Stimulated activated naive B cell treated with anti-CD40 and anti-IgM and Interleukin-4, amounts not matched to agents 10 μg/mL and 1 μg/mL and 100 μg/mL, for 72 hours (primary cell): Measurements from ENCODE around the gene OR4K2.

Experiments
- ATAC-seq, 2 donors: fragments of 150-1000 bp; cut with Tn5 transposase; replicated peaks; 2 replicates each; pipeline ENCODE4 v1.10.0; 2021; ENCODE audit warnings: moderate library complexity in 1 of 2
- DNase-seq: peaks from one replicate; pipeline ENCODE4 v3.0.0; 2021
- H3K27ac Mint-ChIP-seq: one replicate; pipeline ENCODE4 v1.8.0; 2022; ENCODE audit warnings: mild to moderate bottlenecking, mixed read lengths
- H3K27me3 Mint-ChIP-seq, 2 donors: one replicate each; pipeline ENCODE4 v1.8.0; 2022; ENCODE audit warnings: mixed read lengths in 2 of 2
- H3K36me3 Mint-ChIP-seq, 2 donors: one replicate each; pipeline ENCODE4 v1.8.0; 2022; ENCODE audit warnings: mixed read lengths in 2 of 2, mild to moderate bottlenecking in 1 of 2
- H3K4me1 Mint-ChIP-seq, 2 donors: one replicate each; pipeline ENCODE4 v1.8.0; 2022; ENCODE audit warnings: mixed read lengths in 2 of 2, mild to moderate bottlenecking in 1 of 2
- H3K4me3 Mint-ChIP-seq, 2 donors: one replicate each; pipeline ENCODE4 v1.8.0; 2022; ENCODE audit warnings: mild to moderate bottlenecking in 2 of 2, mixed read lengths in 2 of 2, moderate library complexity in 1 of 2
- H3K9me3 Mint-ChIP-seq, 2 donors: one replicate each; pipeline ENCODE4 v1.8.0; 2022; ENCODE audit warnings: mixed read lengths in 2 of 2, mild to moderate bottlenecking in 1 of 2

The OR4K2 gene

GRCh38 chr14:19917955-19918518 is 43.1 kb downstream of the OR4K2 start:
- Mint-ChIP-seq H3K36me3 (no peaks in the 10 kb centered on the region), H3K9me3 (no peaks in the 10 kb centered on the region), H3K27me3 (no peaks in the 10 kb centered on the region), H3K4me3 (no peak overlapping the region), H3K27ac (no peak overlapping the region), H3K4me1 (no peaks in the 10 kb centered on the region)
- no peak for ATAC-seq
- no peak for DNase-seq

DNA sequence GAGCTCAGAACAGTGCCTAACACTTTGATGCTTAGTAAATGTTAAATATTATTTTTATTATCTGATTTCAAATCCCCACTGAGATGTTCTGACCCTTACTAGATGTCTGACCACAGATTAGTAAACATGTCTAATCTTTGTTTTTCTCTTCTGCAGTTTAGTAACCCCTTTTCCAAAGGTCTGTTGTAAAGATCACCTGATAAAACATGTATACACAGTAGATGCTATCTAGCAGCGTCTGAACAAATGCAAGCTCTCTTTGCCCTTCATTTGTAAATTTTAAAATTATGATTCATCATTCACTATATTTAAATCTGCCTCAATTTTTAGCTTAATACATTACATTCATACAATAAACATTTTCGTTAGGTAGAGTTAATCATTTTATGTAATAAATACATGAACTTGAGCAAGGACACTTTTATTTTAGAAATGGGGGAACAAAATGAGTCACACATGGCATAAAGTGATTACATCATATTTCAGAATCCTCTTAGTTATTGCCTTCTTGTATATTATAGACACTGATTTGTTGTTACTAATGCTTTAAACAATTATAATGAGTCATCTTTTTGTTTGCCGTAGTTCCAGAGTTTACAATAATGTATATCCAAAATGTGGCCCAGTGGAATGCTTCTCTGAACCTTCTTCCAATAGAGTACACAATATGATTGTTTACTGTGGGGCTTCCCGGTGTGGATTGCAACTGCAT is 43.8 kb downstream of the OR4K2 start:
- no peak overlapping the region for H3K4me3 Mint-ChIP-seq
- no peaks in the 10 kb centered on the region for H3K27me3 Mint-ChIP-seq
- no peaks in the 10 kb centered on the region for H3K9me3 Mint-ChIP-seq
- H3K4me1 Mint-ChIP-seq, result no peaks in the 10 kb centered on the region
- H3K36me3 Mint-ChIP-seq, result no peaks in the 10 kb centered on the region
- no peak overlapping the region for H3K27ac Mint-ChIP-seq
- ATAC-seq (no peak), DNase-seq (no peak)

DNA sequence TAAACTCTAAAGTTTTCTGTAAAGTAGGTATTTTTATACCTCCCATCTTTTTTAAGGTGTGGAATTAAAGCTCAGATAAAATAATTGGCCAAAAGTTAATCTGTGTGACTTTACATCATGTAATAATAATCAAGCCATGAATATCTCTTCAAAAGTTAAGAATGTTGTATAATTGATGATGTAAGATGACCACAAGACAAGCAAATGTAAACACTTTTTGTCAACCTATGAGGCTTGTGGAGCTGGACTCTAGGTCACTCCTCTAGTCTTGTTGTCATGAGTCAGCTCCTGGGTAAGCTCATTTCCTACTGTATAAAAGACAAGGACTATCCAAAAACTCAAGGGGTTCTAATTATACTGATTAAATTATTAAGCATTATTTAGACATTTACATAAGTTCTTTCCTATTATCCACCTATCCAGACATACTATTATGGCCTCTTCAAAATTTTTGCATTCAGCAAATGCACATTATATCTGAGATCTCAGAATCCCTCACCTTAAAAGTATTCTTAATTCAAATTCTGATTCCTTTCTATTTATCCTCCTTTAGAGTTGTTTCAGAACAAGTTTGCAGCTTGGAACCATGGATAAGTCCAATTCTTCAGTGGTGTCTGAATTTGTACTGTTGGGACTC is 45.2 kb downstream of the OR4K2 start, which contains the start of gene OR4K5:
Gene OR4K5, plus strand, starts transcription at position 587 of the 637 bp plus-strand sequence. Its CDS starts 0 bp downstream, at position 587.
- Mint-ChIP-seq H3K4me1 (no peaks in the 10 kb centered on the region), H3K36me3 (no peaks in the 10 kb centered on the region), H3K9me3 (no peaks in the 10 kb centered on the region), H3K27ac (no peak within 1 kb of the TSS), H3K4me3 (no peak within 1 kb of the TSS), H3K27me3 (no peaks in the 10 kb centered on the region)
- DNase-seq, result no peak
- ATAC-seq, result no peak

DNA sequence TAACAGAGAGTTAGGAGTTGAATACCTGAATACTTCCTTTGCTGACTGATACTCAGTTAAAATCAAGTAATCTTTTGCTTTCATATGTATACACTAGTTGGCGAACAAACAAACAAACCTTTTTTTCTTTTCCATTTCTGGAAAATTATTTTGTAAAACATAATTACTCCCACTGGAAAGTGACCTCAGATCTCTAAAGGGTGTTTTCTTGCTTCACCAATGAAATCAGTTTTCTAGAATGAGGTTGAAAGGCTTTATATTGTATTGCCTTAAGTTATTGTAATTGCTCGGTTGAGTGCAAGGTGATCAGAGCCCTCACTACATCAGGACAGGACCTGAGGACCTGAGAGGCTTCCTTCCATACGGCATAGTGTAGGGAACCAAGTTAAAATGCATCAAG is 55.7 kb downstream of the OR4K2 start, which contains the start of gene OR4K1:
Gene OR4K1, plus strand, starts transcription at position 301 of the 400 bp plus-strand sequence. CDS start 4,750 bp downstream, outside the sequence.
- no peaks in the 10 kb centered on the region for H3K4me1 Mint-ChIP-seq
- H3K9me3 Mint-ChIP-seq, result peaks cover 0 to 2% of the 10 kb centered on the region in 2 donors
- H3K36me3 Mint-ChIP-seq, result no peaks in the 10 kb centered on the region
- H3K27ac Mint-ChIP-seq, result no peak within 1 kb of the TSS
- H3K27me3 Mint-ChIP-seq, result no peaks in the 10 kb centered on the region
- ATAC-seq, result no peak
- no peak within 1 kb of the TSS for H3K4me3 Mint-ChIP-seq
- DNase-seq, result no peak
